Right kidney (tissue), 1 donor: Measurements from ENCODE around the gene SPPL3.
"Not testable (repeated sequence)": the region's sequence is repeated elsewhere in the genome, so short reads cannot be mapped to it uniquely, and the experiment has no call there.

Experiments used
- DNase-seq: peaks from one replicate; pipeline ENCODE4 v3.0.0-alpha.2; 2016

Gene SPPL3

GRCh38 chr12:120921637-120922036 lies 17.5 kb upstream of the SPPL3 start:
- no peak for DNase-seq

DNA sequence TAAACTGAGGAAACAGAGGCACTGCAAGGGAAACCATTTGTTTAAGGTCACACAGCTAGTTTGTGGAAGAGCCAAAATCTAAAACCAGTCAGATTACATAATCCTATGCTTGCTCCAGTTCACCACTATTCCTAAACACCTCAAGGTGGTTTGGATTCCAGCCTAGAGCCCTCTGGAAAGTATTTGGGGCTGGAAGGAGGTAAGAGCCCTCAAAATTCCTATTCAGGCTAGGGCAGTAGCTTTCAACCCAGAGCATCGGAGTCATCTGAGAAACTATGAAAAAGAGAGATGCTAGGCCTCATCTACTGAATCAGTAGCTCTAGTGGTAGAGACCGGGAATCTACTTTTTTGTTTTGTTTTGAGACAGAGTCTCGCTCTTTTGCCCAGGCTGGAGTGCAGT lies 16.0 kb upstream of the SPPL3 start:
- no peak for DNase-seq

GRCh38 chr12:120917748-120918147 lies 13.6 kb upstream of the SPPL3 start:
- DNase-seq: no peak

DNA sequence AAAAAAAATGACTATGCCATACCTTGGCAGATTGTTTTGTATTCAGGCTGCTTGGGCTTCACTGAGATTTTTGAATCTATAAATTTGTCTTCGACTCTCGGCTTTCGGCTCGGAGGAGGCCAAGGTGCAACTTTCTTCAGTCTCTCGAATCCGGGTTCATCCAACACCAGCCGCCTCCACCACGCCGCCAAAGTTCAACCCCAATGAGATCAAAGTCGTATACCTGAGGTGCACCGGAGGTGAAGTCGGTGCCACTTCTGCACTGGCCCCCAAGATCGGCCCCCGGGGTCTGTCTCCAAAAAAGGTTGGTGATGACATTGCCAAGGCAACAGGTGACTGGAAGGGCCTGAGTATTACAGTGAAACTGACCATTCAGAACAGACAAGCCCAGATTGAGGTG lies 12.4 kb upstream of the SPPL3 start:
- no peak for DNase-seq

- no peak for DNase-seq
Observed at GRCh38 chr12:120914794-120915193, 10.6 kb upstream of the SPPL3 start.

- no peak for DNase-seq
Observed at GRCh38 chr12:120909633-120910298, 5.6 kb upstream of the SPPL3 start.

- no peak for DNase-seq
Observed at GRCh38 chr12:120905856-120906384, 1.8 kb upstream of the SPPL3 start.

GRCh38 chr12:120903412-120904196 lies 554 bp downstream of the SPPL3 start:
- peak; percentile 72 for DNase-seq

- DNase-seq: no peak
Observed at GRCh38 chr12:120902846-120903411, 1.2 kb downstream of the SPPL3 start.

DNA sequence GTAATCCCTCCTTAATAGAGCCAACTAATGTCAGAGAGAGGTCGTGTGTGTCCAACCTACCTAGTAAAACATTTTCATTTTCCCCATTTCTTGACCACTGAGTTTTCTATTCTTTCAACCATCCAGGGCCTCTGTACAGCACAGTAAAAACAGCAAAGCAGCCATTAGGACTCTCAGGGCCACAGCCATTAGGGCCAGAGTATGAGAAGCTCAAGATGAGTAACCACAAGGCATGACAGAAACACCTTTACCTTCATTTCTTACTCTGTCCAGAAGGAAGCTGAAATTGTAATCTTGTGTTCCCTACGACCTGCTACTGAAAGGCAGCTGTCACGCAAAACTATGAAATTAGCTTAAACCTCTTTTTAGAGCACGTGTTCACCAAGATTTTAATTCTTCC lies 2.3 kb downstream of the SPPL3 start:
- no peak for DNase-seq

DNA sequence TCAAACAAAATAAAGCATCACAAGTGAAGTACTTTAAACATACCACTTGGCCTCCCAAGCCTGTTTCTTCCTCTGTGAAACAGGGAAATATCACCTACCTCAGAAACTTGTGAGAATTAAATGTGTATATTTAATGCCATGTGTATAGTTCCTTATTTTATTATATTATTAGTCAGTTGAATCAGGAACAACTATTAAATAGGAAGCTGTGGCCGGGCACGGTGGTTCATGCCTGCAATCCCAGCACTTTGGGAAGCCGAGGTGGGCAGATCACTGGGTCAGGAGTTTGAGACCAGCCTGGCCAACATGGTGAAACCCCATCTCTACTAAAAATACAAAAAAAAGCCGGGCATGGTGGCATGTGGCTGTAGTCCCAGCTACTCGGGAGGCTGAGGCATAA lies 3.1 kb downstream of the SPPL3 start:
- DNase-seq: not testable (repeated sequence)

GRCh38 chr12:120895532-120895931 lies 8.6 kb downstream of the SPPL3 start:
- DNase-seq: no peak

- DNase-seq: no peak
Observed at GRCh38 chr12:120892265-120892664, 11.9 kb downstream of the SPPL3 start.

DNA sequence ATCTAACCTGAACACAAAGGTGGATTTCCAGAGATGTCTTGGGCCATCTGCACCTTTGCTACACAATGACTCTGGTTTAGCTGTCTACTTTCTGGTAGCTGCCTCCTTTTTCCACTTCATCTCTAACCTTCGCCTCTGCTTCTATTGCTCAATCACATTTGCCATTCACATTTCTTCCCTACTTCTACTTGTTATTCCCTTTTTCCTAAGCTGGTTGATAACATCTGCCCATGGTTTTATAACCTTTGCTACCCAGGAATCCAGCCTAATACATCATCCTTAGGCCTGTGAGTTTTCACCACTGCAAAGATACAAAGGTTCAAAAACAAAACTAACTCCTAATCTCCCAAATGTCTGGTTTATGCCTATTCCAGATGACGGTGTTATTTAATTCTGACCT lies 13.2 kb downstream of the SPPL3 start:
- DNase-seq: no peak

GRCh38 chr12:120887253-120888043 lies 16.7 kb downstream of the SPPL3 start:
- DNase-seq: no peak

DNA sequence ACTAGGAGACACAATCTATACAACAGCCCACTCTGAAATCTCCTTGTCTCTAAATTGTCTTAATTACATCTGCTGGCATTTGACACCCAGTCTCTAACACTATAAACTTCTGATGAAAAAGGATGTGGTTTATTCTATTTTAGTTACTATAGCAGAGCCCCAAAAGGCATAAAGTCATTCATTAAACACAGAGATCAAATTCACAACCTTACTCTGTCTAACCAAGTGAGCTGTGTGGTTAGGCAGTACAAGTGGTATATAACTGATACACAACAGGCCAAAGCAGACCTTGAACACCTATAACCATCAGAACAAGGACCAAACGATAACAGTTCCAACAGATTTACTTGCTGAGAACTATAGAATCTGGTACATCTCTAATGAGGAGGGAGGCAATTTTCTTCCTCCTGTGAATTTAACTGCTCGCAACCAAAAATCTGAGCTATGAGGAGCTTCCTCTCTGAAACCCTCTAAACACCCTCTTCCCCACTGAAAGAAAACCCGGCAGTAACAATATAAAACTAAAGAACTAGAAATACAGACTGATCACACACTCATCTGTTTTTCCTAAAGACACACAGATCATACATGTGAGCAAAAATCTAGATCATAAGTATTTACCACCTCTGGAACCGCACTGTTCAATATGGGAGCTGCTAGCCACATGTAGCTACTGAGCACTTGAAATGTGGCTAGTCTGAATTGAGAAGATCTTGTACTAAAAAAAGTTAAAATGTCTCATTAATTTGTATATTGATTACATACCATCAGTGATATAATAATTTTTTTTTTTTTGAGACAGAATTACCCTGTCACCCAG lies 17.7 kb downstream of the SPPL3 start:
- no peak for DNase-seq

- DNase-seq: no peak
Observed at GRCh38 chr12:120885521-120885920, 18.6 kb downstream of the SPPL3 start.

DNA sequence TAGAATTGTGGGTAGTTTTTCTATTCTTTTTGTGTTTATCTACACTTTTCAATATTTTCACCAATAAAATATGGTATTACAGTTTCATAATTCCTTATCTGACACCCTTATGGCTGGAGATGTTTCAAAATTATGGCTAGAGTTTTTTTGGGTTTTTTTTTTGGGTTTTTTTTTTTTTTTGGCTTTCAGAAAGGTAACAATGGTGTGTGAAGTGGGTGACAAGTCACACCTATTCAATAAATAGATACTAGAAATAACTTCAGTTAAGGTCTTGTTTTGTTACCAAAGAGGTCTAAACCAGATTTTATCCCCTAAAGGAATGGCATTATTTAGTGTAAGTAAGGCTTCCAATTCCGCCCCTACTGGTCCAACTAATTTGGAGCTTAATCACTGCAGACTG lies 19.5 kb downstream of the SPPL3 start:
- no peak for DNase-seq

GRCh38 chr12:120882055-120882555 lies 22.1 kb downstream of the SPPL3 start:
- no peak for DNase-seq

- DNase-seq: no peak
Observed at GRCh38 chr12:120879718-120880300, 24.3 kb downstream of the SPPL3 start.

DNA sequence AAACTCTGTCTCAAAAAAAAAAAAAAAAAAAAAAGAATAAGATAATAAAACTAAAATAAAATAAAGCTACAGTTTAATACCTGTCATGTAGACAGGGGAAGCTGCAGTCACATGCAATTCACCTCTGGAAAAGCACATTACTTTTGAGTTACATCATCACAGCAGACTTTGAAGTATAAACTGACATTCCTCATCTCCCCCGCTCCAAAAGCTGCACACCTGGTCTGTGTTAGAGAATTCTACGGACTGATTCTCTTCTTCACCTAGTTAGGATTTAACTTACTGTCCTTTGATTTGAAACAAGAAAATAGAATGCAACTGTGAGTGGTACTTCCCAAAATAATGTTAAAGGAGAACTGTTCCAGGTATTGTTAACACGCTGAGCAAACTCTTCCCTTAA lies 25.1 kb downstream of the SPPL3 start:
- no peak for DNase-seq
